Measurements from ENCODE around the gene NFATC2.
"Not testable (repeated sequence)": the region's sequence is repeated elsewhere in the genome, so short reads cannot be mapped to it uniquely, and the experiment has no call there.

The NFATC2 gene

GRCh38 chr20:51468636-51469035 is 73.9 kb downstream of the NFATC2 start:
- DNase-seq = no peak

- no peak for DNase-seq
Observed at GRCh38 chr20:51467956-51468626, 74.4 kb downstream of the NFATC2 start.

GRCh38 chr20:51463998-51464397 is 78.5 kb downstream of the NFATC2 start:
- no peak for DNase-seq

- DNase-seq = no peak
Observed at GRCh38 chr20:51463560-51463959, 79.0 kb downstream of the NFATC2 start.

- DNase-seq = peak; percentile 26
Observed at GRCh38 chr20:51462566-51463276, 79.8 kb downstream of the NFATC2 start.

GRCh38 chr20:51461846-51462245 is 80.7 kb downstream of the NFATC2 start:
- not testable (repeated sequence) for DNase-seq

GRCh38 chr20:51461306-51461705 is 81.2 kb downstream of the NFATC2 start:
- no peak for DNase-seq

- no peak for DNase-seq
Observed at GRCh38 chr20:51460569-51461265, 81.8 kb downstream of the NFATC2 start.

GRCh38 chr20:51460163-51460562 is 82.4 kb downstream of the NFATC2 start:
- DNase-seq = no peak

- DNase-seq = no peak
Observed at GRCh38 chr20:51458751-51459439, 83.6 kb downstream of the NFATC2 start.

GRCh38 chr20:51457533-51457932 is 85.0 kb downstream of the NFATC2 start:
- no peak for DNase-seq

- DNase-seq = peak; percentile 96
Observed at GRCh38 chr20:51456511-51457509, 85.7 kb downstream of the NFATC2 start.

- no peak for DNase-seq
Observed at GRCh38 chr20:51454250-51454865, 88.2 kb downstream of the NFATC2 start.

- DNase-seq = no peak
Observed at GRCh38 chr20:51452734-51453365, 89.7 kb downstream of the NFATC2 start.

GRCh38 chr20:51452091-51452613 is 90.4 kb downstream of the NFATC2 start:
- DNase-seq = no peak

- no peak for DNase-seq
Observed at GRCh38 chr20:51451484-51451883, 91.0 kb downstream of the NFATC2 start.

GRCh38 chr20:51450984-51451383 is 91.5 kb downstream of the NFATC2 start:
- no peak for DNase-seq

- no peak for DNase-seq
Observed at GRCh38 chr20:51450221-51450712, 92.3 kb downstream of the NFATC2 start.

- no peak for DNase-seq
Observed at GRCh38 chr20:51449498-51450220, 92.9 kb downstream of the NFATC2 start.

GRCh38 chr20:51447765-51448148 is 94.8 kb downstream of the NFATC2 start:
- DNase-seq = peak; percentile 3

Measured in NCI-H226 (cell line).